Gastroesophageal sphincter (tissue), 4 donors: Measurements from ENCODE around the gene TIMM22. TPM values are rescaled to one million over a fixed set of nuclear protein-coding genes. Genes with fewer than 3 reads are reported as not detected.

Source experiments
- ATAC-seq: fragments of 150-250 bp; one replicate; pipeline ENCODE4 v1.9.1; 2016; ENCODE audit warnings: mild to moderate bottlenecking, moderate library complexity
- H3K27ac ChIP-seq, 4 donors: fragments of 200-600 bp; sonication (generic) in 3 of 4; 1 replicate in 3 of 4; 2 replicates in 1 of 4; pipeline ENCODE4 v1.5.1; 2016 to 2019
- H3K27me3 ChIP-seq: fragments of 200-600 bp; sonication (generic); one replicate; pipeline ENCODE4 v1.5.1; 2019
- H3K36me3 ChIP-seq, 2 donors: fragments of 200-600 bp; sonication (generic); one replicate each; pipeline ENCODE4 v1.5.1; 2019; ENCODE audit warnings: control low read depth in 1 of 2
- H3K4me1 ChIP-seq, 3 donors: fragments of 200-600 bp; sonication (generic); 1 replicate in 2 of 3; 2 replicates in 1 of 3; pipeline ENCODE4 v1.5.1; 2016 to 2019; ENCODE audit warnings: control low read depth in 2 of 3
- H3K4me3 ChIP-seq, 2 donors: fragments of 200-600 bp; sonication (generic); one replicate each; pipeline ENCODE4 v1.5.1; 2019; ENCODE audit warnings: mild to moderate bottlenecking in 1 of 2, moderate library complexity in 1 of 2
- H3K9me3 ChIP-seq, 3 donors: fragments of 200-600 bp; sonication (generic); one replicate each; pipeline ENCODE4 v1.5.1; 2017 to 2019; ENCODE audit warnings: control low read depth in 2 of 3
- CTCF ChIP-seq, 4 experiments: fragments of 200-600 bp in 2 of 4; fragments of 450-650 bp in 2 of 4; sonication (generic) in 1 of 4; IDR thresholded peaks; one replicate each; pipeline ENCODE4 v1.5.1; 2017 to 2019; ENCODE audit warnings: antibody characterized with exemption in 4 of 4, mild to moderate bottlenecking in 2 of 4, moderate library complexity in 2 of 4
- EP300 ChIP-seq: sonication (generic); formaldehyde crosslinking; IDR thresholded peaks from one replicate; pipeline ENCODE4 v1.6.1; 2017; ENCODE audit warnings: antibody characterized with exemption, mild to moderate bottlenecking
- POLR2A ChIP-seq, 2 donors: fragments of 450-650 bp; IDR thresholded peaks; one replicate each; pipeline ENCODE4 v1.6.1; 2017; ENCODE audit warnings: antibody characterized with exemption in 2 of 2, mild to moderate bottlenecking in 2 of 2, moderate library complexity in 1 of 2
- POLR2AphosphoS5 ChIP-seq: sonication (generic); formaldehyde crosslinking; IDR thresholded peaks from one replicate; pipeline ENCODE4 v1.6.1; 2017; ENCODE audit warnings: antibody characterized with exemption
- WGBS, 2 donors: methylation state at CpG; one replicate each; pipeline ENCODE4 v1.1.5; 2018; ENCODE audit warnings: low coverage in 1 of 2; 5-methylcytosine and 5-hydroxymethylcytosine counted together
- total RNA-seq, 4 donors: library from RNA; depleted of rRNA; stranded (reverse); fragments of >200 nt; gene quantifications; one replicate each; pipeline ENCODE4 v1.1.0, GENCODE V29; 2016

Gene TIMM22
- total RNA-seq, 4 donors from 2014 or later: 13.7 to 20.9 (median 16.0) TPM

- Histone ChIP-seq H3K27ac (peak overlapping the region; percentile 12 to 96 (median 94)), H3K27me3 (no peaks in the 10 kb centered on the region), H3K36me3 (no peaks in the 10 kb centered on the region), H3K4me1 (peaks cover 0 to 47% (median 20%) of the 10 kb centered on the region in 3 donors), H3K9me3 (no peaks in the 10 kb centered on the region), H3K4me3 (peak overlapping the region; percentile 22 to 83)
- peak; percentile 54 for ATAC-seq
- TF ChIP-seq EP300 (no peak), POLR2AphosphoS5 (peak; percentile 21), CTCF (IDR thresholded peaks at IDR 0.05) (peak in 3 of 4 experiments; percentile 82 to 87 (median 86))
- 1 to 23% methylated on average over 16 to 25 of the region's 43 CpGs for WGBS, 2 donors
Observed at GRCh38 chr17:980406-981291, 16.3 kb upstream of the TIMM22 start.

- no peak overlapping the region for H3K4me3 ChIP-seq
- TF ChIP-seq POLR2A (IDR thresholded peaks at IDR 0.05) (no peak), CTCF (IDR thresholded peaks at IDR 0.05) (no peak), POLR2AphosphoS5 (no peak), EP300 (no peak)
- peaks cover 0 to 41% (median 19%) of the 10 kb centered on the region in 3 donors for H3K4me1 ChIP-seq
- no peaks in the 10 kb centered on the region for H3K27me3 ChIP-seq
- no peaks in the 10 kb centered on the region for H3K36me3 ChIP-seq
- no peaks in the 10 kb centered on the region for H3K9me3 ChIP-seq
- peak overlapping the region in 1 of 4 donors; percentile 91 for H3K27ac ChIP-seq
- 38 to 60% methylated on average over 5 to 10 of the region's 10 CpGs for WGBS, 2 donors
- ATAC-seq: no peak
Observed at GRCh38 chr17:981292-981658, 15.7 kb upstream of the TIMM22 start.

GRCh38 chr17:983921-984320 lies 13.0 kb upstream of the TIMM22 start:
- no peak for TF ChIP-seq CTCF (IDR thresholded peaks at IDR 0.05)
- no peak for TF ChIP-seq POLR2A (IDR thresholded peaks at IDR 0.05)
- no peak for TF ChIP-seq EP300
- TF ChIP-seq POLR2AphosphoS5: no peak
- Histone ChIP-seq H3K9me3 (no peaks in the 10 kb centered on the region), H3K4me1 (peaks cover 0 to 15% (median 10%) of the 10 kb centered on the region in 3 donors), H3K27me3 (no peaks in the 10 kb centered on the region), H3K4me3 (no peak overlapping the region), H3K36me3 (no peaks in the 10 kb centered on the region), H3K27ac (no peak overlapping the region)
- 13 to 30% methylated on average over 3 of the region's 3 CpGs for WGBS, 2 donors
- ATAC-seq: no peak

- Histone ChIP-seq H3K4me1 (no peaks in the 10 kb centered on the region), H3K4me3 (no peak overlapping the region), H3K9me3 (no peaks in the 10 kb centered on the region), H3K36me3 (no peaks in the 10 kb centered on the region), H3K27me3 (no peaks in the 10 kb centered on the region), H3K27ac (no peak overlapping the region)
- TF ChIP-seq EP300 (no peak), CTCF (IDR thresholded peaks at IDR 0.05) (no peak), POLR2AphosphoS5 (no peak), POLR2A (IDR thresholded peaks at IDR 0.05) (no peak)
- no peak for ATAC-seq
- WGBS, 2 donors: 68% methylated on average over 3 of the region's 6 CpGs; no CpG with 5 or more reads in 1 of the 2 donors
Observed at GRCh38 chr17:986322-986929, 10.5 kb upstream of the TIMM22 start.
